HL-60 (cell line): ENCODE measurements around the gene ERFE.

Source experiments
- DNase-seq, 2 experiments: peaks; one replicate each; pipeline ENCODE4 v3.0.0-alpha.2; 2010 to 2020; ENCODE audit warnings: low read depth in 1 of 2, low spot score in 1 of 2
- H3K27ac ChIP-seq: fragments of 250-450 bp; sonication (Bioruptor Pico); replicated peaks from 2 replicates; pipeline ENCODE4 v1.5.1; 2020; ENCODE audit warnings: mild to moderate bottlenecking, moderate library complexity
- H3K27me3 ChIP-seq: fragments of 250-450 bp; sonication (Bioruptor Pico); 2 replicates; pipeline ENCODE4 v1.5.1; 2021; ENCODE audit warnings: mild to moderate bottlenecking, moderate library complexity; ENCODE audit not compliant: insufficient read depth, poor library complexity, severe bottlenecking
- H3K4me3 ChIP-seq: replicated peaks from 2 replicates; pipeline ENCODE4 v1.5.1; 2011; ENCODE audit warnings: mild to moderate bottlenecking, control low read depth, low read length; ENCODE audit not compliant: insufficient read depth
- CTCF ChIP-seq: IDR thresholded peaks from one replicate; pipeline ENCODE4 v1.5.1; 2011; ENCODE audit warnings: low read length, control low read depth, inconsistent platforms; ENCODE audit not compliant: insufficient read depth
- GABPA ChIP-seq: IDR thresholded peaks from 2 replicates; pipeline ENCODE4 v1.6.1; 2012; ENCODE audit warnings: low read depth
- POLR2AphosphoS5 ChIP-seq: IDR thresholded peaks from 2 replicates; pipeline ENCODE4 v1.6.1; 2012; ENCODE audit warnings: low read depth
- REST ChIP-seq: IDR thresholded peaks from 2 replicates; pipeline ENCODE4 v1.6.1; 2012; ENCODE audit warnings: low read depth; ENCODE audit not compliant: insufficient replicate concordance
- SPI1 ChIP-seq: IDR thresholded peaks from 2 replicates; pipeline ENCODE4 v1.6.1; 2012; ENCODE audit warnings: low read depth, mild to moderate bottlenecking, borderline replicate concordance

ERFE gene

GRCh38 chr2:238190445-238190844, 31.7 kb downstream of the ERFE start:
- Histone ChIP-seq H3K4me3 (no peak overlapping the region), H3K27ac (no peak overlapping the region), H3K27me3 (no peaks in the 10 kb centered on the region)
- TF ChIP-seq SPI1 (no peak), CTCF (no peak)
- no peak for DNase-seq

- no peaks in the 10 kb centered on the region for H3K27me3 ChIP-seq
- no peak for TF ChIP-seq GABPA
- TF ChIP-seq REST: no peak
- no peak for TF ChIP-seq CTCF
- TF ChIP-seq SPI1: no peak
- no peak for TF ChIP-seq POLR2AphosphoS5
- peak overlapping the region; percentile 67 for H3K4me3 ChIP-seq
- peak overlapping the region; percentile 60 for H3K27ac ChIP-seq
- DNase-seq: peak in 1 of 2 experiments; percentile 5
Measured at GRCh38 chr2:238202326-238203093, 43.7 kb downstream of the ERFE start.

GRCh38 chr2:238203094-238203972, 44.6 kb downstream of the ERFE start, which contains the start of gene ILKAP:
TSS of gene ILKAP (minus strand) at chr2:238203695. CDS start at chr2:238203553, 142 bp downstream.
- H3K27ac ChIP-seq: peak within 1 kb of the TSS; percentile 90
- peak within 1 kb of the TSS; percentile 67 for H3K4me3 ChIP-seq
- H3K27me3 ChIP-seq: no peaks in the 10 kb centered on the region
- TF ChIP-seq POLR2AphosphoS5 (peak; percentile 33; the same call in 1 of the 2 replicates), REST (no peak)
- peak; percentile 59 to 81 for DNase-seq
